BJ (cell line): ENCODE results near the gene FOXN3. TPM values are rescaled to one million over a fixed set of nuclear protein-coding genes. Genes with fewer than 3 reads are reported as not detected.

Experiments
- CTCF ChIA-PET: fragments of 350-600 bp; formaldehyde crosslinking; extraction: SDS; loops from one replicate; lab custom pipeline; 2021; ENCODE audit warnings: antibody characterized with exemption, inconsistent platforms; lab: Yijun Ruan, JAX
- POLR2A ChIA-PET: fragments of 300-600 bp; sonication (Branson Sonifier 250); formaldehyde crosslinking; extraction: SDS; loops from one replicate; lab custom pipeline; 2021; ENCODE audit warnings: antibody characterized with exemption; lab: Charles Lee
- DNase-seq: peaks from one replicate; pipeline ENCODE4 v3.0.0-alpha.2; 2011; ENCODE audit warnings: low read depth
- H3K27me3 ChIP-seq: 2 replicates; pipeline ENCODE4 v1.6.0; 2011; ENCODE audit warnings: low read length; ENCODE audit not compliant: control insufficient read depth, insufficient read depth
- H3K36me3 ChIP-seq: 2 replicates; pipeline ENCODE4 v1.5.1; 2011; ENCODE audit warnings: low read length; ENCODE audit not compliant: control insufficient read depth, insufficient read depth
- H3K4me3 ChIP-seq: 2 replicates; pipeline ENCODE4 v1.5.1; 2011; ENCODE audit warnings: low read depth, mild to moderate bottlenecking, control low read depth, low read length
- CTCF ChIP-seq: IDR thresholded peaks from 2 replicates; pipeline ENCODE4 v1.5.1; 2011; ENCODE audit warnings: low read depth, mild to moderate bottlenecking, control low read depth, inconsistent platforms, low read length, moderate library complexity; ENCODE audit not compliant: insufficient read depth
- polyA plus RNA-seq: library from polyadenylated mRNA; depleted of rRNA; stranded (reverse); fragments of >200 nt; gene quantifications from 2 replicates; pipeline ENCODE4 v1.2.3, GENCODE V29; 2011

The FOXN3 gene
- polyA plus RNA-seq, 1 experiment = 30.2 TPM

- CTCF ChIA-PET = interaction anchor here (1.3 kb wide), 1 partner anchor 190 kb away, joined by 3 read pairs; no protein-coding TSS in a partner anchor
- TF ChIP-seq CTCF = no peak
- DNase-seq = no peak
- POLR2A ChIA-PET = no interaction called here
- no peaks in the 10 kb centered on the region for H3K27me3 ChIP-seq
- H3K4me3 ChIP-seq = no peak overlapping the region
- H3K36me3 ChIP-seq = no peaks in the 10 kb centered on the region
Measured at GRCh38 chr14:89217891-89218290, 199.1 kb downstream of the FOXN3 start.

GRCh38 chr14:89215531-89215930 lies 201.5 kb downstream of the FOXN3 start:
- Histone ChIP-seq H3K36me3 (0 out of 2 replicates have a peak, but pooled peaks cover 1% of the 10 kb centered on the region), H3K27me3 (no peaks in the 10 kb centered on the region), H3K4me3 (no peak overlapping the region)
- ChIA-PET POLR2A (interaction anchor here (0.6 kb wide), 1 partner anchor 632 kb away, joined by 13 read pairs; no protein-coding TSS in a partner anchor), CTCF (no interaction called here)
- DNase-seq = no peak
- TF ChIP-seq CTCF = no peak

GRCh38 chr14:89215114-89215513 lies 201.9 kb downstream of the FOXN3 start:
- ChIA-PET POLR2A (interaction anchor here (0.6 kb wide), 1 partner anchor 633 kb away, joined by 13 read pairs; no protein-coding TSS in a partner anchor), CTCF (no interaction called here)
- no peak for TF ChIP-seq CTCF
- Histone ChIP-seq H3K27me3 (no peaks in the 10 kb centered on the region), H3K4me3 (no peak overlapping the region), H3K36me3 (0 out of 2 replicates have a peak, but pooled peaks cover 1% of the 10 kb centered on the region)
- no peak for DNase-seq

GRCh38 chr14:89214221-89214965 lies 202.6 kb downstream of the FOXN3 start:
- no peak for DNase-seq

More at GRCh38 chr14:89214221-89214965, 202.6 kb downstream of the FOXN3 start:
- ChIA-PET POLR2A (no interaction called here), CTCF (interaction anchor here (2.0 kb wide), 1 partner anchor 37 kb away, joined by 5 read pairs; no protein-coding TSS in a partner anchor)
- Histone ChIP-seq H3K4me3 (no peak overlapping the region), H3K36me3 (0 out of 2 replicates have a peak, but pooled peaks cover 1% of the 10 kb centered on the region), H3K27me3 (no peaks in the 10 kb centered on the region)
- TF ChIP-seq CTCF = no peak
